Measurements from ENCODE around the gene TUBGCP4. TPM values are rescaled to one million over a fixed set of nuclear protein-coding genes. Genes with fewer than 3 reads are reported as not detected.

TUBGCP4 gene
- total and polyA plus RNA-seq, 9 of the 15 experiments (the other 6 are each of a cell fraction or from before 2014, with no cell fraction given): 10.7 to 50.2 (median 29.6) TPM

DNA sequence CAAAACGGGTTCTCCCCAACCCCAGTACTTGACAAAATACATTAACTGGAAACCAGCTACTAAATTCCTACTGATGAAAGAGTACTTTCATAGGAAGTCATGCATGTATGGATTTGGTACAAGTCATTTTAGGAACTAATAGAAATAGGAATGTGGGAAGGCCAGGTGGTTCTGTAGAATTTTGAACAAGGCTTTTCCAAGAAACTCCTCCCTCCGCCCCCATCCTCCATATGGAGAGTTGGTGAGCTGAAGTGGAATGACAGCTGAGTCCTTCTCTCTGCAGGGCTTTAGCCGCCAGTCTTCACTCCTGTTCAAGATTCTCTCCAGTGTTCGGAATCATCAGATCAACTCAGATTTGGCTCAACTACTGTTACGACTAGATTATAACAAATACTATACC lies 33.2 kb downstream of the TUBGCP4 start (continued):
- TF ChIP-seq CTBP1 (IDR thresholded peaks at IDR 0.05; ENCODE audit: borderline replicate concordance) (no peak), WHSC1 (IDR thresholded peaks at IDR 0.05; ENCODE audit: low read length) (no peak), PHF8 (IDR thresholded peaks at IDR 0.05; ENCODE audit: borderline replicate concordance, low read length) (no peak), NFRKB (IDR thresholded peaks at IDR 0.05; ENCODE audit: low read depth) (no peak), SAP30 (IDR thresholded peaks at IDR 0.05; ENCODE audit: borderline replicate concordance, insufficient read depth, low read depth, low read length, poor library complexity, severe bottlenecking) (no peak), NR1H2 (CRISPR knock-in tag; IDR thresholded peaks at IDR 0.05) (no peak), SNRNP70 (optimal IDR thresholded peaks at IDR 0.05; ENCODE audit: low read depth, low read length) (no peak)
- TF ChIP-seq, protein P1, sequence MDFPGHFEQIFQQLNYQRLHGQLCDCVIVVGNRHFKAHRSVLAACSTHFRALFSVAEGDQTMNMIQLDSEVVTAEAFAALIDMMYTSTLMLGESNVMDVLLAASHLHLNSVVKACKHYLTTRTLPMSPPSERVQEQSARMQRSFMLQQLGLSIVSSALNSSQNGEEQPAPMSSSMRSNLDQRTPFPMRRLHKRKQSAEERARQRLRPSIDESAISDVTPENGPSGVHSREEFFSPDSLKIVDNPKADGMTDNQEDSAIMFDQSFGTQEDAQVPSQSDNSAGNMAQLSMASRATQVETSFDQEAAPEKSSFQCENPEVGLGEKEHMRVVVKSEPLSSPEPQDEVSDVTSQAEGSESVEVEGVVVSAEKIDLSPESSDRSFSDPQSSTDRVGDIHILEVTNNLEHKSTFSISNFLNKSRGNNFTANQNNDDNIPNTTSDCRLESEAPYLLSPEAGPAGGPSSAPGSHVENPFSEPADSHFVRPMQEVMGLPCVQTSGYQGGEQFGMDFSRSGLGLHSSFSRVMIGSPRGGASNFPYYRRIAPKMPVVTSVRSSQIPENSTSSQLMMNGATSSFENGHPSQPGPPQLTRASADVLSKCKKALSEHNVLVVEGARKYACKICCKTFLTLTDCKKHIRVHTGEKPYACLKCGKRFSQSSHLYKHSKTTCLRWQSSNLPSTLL (IDR thresholded peaks at IDR 0.05): no peak
- TF ChIP-seq, protein P2, sequence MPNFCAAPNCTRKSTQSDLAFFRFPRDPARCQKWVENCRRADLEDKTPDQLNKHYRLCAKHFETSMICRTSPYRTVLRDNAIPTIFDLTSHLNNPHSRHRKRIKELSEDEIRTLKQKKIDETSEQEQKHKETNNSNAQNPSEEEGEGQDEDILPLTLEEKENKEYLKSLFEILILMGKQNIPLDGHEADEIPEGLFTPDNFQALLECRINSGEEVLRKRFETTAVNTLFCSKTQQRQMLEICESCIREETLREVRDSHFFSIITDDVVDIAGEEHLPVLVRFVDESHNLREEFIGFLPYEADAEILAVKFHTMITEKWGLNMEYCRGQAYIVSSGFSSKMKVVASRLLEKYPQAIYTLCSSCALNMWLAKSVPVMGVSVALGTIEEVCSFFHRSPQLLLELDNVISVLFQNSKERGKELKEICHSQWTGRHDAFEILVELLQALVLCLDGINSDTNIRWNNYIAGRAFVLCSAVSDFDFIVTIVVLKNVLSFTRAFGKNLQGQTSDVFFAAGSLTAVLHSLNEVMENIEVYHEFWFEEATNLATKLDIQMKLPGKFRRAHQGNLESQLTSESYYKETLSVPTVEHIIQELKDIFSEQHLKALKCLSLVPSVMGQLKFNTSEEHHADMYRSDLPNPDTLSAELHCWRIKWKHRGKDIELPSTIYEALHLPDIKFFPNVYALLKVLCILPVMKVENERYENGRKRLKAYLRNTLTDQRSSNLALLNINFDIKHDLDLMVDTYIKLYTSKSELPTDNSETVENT (CRISPR knock-in tag; IDR thresholded peaks at IDR 0.05): no peak

All from K562 (cell line).